ENCODE measurements around the gene AFG3L2. TPM values are rescaled to one million over a fixed set of nuclear protein-coding genes. Genes with fewer than 3 reads are reported as not detected.

AFG3L2 gene
- total RNA-seq, 1 experiment from 2014 or later, result 132 TPM

DNA sequence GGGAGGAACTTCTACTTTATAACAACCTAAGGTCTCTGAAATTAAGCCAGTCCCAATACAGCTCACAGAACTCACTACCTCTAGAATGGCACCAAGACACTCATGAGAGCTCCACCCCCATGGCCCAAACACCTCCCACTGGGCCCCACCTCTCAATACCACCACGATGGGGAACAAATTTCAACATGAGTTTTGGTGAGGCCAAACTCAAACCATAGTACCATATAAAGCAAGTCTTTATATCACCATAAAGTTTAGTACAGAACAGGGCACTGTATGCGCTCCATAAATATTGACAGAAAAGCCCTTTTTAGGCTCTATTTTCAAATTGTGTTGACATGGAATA lies 3.3 kb downstream of the AFG3L2 start:
- in situ Hi-C loops (cut with HindIII; ENCODE audit: low pct_unique_long_range_greater_than_20kb, low sequenced_read_pairs), result no loop called here
- no peak for DNase-seq (ENCODE audit: low read depth, low spot score)

GRCh38 chr18:12373116-12373770 lies 3.8 kb downstream of the AFG3L2 start:
- peak; percentile 61 for DNase-seq (ENCODE audit: low read depth, low spot score)
- in situ Hi-C loops (cut with HindIII; ENCODE audit: low pct_unique_long_range_greater_than_20kb, low sequenced_read_pairs), result no loop called here

GRCh38 chr18:12372406-12372805 lies 4.6 kb downstream of the AFG3L2 start:
- peak; percentile 69 for DNase-seq (ENCODE audit: low read depth, low spot score)
- in situ Hi-C loops (cut with HindIII; ENCODE audit: low pct_unique_long_range_greater_than_20kb, low sequenced_read_pairs), result no loop called here

DNA sequence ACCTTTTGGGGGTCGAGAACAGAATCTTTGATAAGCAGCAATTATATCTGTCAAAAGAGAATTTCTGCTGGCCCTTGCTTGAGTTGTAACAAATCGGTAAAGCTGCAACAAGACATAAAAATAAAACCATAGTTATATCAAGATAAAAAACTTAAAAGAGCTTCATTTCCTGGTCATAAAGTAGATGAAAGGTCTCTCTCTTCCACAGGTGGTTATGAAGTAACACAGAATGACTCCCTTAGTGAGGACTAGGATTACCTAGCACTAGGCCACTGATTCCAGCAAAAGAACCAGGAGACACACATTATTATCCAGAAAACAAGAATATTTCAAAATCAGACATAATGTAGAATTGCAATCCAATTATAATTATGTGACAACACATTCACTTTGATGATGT lies 5.4 kb downstream of the AFG3L2 start:
- no peak for DNase-seq (ENCODE audit: low read depth, low spot score)
- in situ Hi-C loops (cut with HindIII; ENCODE audit: low pct_unique_long_range_greater_than_20kb, low sequenced_read_pairs), result no loop called here

- in situ Hi-C loops (cut with HindIII; ENCODE audit: low pct_unique_long_range_greater_than_20kb, low sequenced_read_pairs), result no loop called here
- DNase-seq (ENCODE audit: low read depth, low spot score), result no peak
Measured at GRCh38 chr18:12369211-12369610, 7.8 kb downstream of the AFG3L2 start.

DNA sequence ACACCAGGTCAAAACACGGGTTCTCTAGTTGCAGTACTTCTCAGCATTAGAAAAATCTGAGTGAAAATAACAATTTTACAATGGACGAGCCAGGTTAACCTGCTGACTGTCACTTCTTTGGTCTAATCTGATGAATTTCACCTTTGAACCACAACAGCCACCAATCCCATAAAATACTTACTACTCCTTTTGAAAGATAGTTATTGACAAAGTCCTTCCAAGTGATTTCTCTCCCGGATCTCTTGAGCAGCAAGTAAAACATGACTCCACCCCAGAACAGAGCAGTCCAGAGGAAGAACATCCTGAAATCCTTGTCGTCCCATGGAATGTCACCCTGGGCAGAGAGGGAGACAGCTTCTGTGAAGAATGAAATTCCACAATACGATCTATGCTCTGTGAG lies 10.2 kb downstream of the AFG3L2 start:
- in situ Hi-C loops (cut with HindIII; ENCODE audit: low pct_unique_long_range_greater_than_20kb, low sequenced_read_pairs), result no loop called here
- DNase-seq (ENCODE audit: low read depth, low spot score), result no peak

GRCh38 chr18:12366379-12366778 lies 10.6 kb downstream of the AFG3L2 start:
- DNase-seq (ENCODE audit: low read depth, low spot score), result no peak
- in situ Hi-C loops (cut with HindIII; ENCODE audit: low pct_unique_long_range_greater_than_20kb, low sequenced_read_pairs), result no loop called here

DNA sequence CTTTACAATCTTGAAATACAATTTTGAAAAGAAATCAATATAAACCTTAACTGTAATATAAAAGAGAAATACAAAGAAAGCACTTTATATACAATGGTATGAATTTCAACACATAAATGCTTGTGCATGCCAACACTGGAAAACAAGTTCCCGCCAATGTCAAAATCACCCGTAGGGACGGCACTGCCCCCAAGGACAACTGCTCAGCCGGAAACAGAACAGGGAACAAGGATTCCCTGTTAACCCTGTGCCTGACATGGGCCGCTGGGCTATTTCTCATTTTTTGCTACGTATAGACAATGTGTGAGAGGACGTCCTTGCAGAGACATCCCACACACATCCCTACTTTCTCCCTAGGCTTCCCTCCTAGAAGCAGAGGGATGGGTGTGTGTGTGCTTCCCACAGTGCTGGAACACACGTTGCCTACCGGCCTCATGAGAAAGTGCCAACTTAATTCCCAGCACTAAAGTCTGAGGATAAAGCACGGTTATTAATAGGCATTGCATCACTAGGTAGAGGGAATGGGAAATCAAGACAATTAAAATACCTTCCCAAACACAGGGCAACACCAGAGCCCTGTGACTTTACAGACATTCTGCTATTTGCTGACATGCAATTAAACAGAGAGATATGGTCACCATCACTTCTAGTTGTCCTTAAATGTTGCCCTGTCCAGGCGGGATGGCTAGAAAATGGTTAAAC lies 14.4 kb downstream of the AFG3L2 start:
- in situ Hi-C loops (cut with HindIII; ENCODE audit: low pct_unique_long_range_greater_than_20kb, low sequenced_read_pairs), result no loop called here
- DNase-seq (ENCODE audit: low read depth, low spot score), result no peak

DNA sequence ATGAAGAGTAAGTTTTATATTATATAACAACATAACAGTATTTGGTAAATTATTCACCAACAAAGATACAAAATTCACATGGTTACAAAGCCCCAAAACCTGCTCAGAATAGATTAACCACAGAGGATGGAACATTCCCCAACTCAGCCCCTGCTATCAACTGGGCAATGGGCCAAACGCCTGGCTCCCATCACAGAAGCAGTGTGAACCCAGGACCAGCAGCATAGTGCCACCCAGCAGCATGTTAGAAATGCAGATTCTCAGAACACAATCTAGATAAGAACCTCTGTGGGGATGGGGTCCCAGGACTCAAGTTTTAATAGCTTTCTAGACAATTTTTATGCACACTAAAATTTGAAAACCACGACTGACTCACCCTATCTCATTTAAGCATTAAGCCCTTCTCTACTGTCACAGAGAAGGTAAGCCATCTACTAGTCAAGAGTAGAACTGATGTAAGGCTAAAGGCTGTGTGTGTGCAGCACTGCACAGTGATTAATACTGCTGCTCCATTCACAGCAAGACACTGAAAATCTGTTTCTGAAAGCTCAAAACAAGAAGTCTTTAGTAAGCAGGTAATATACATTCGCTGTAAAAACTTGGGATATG lies 15.2 kb downstream of the AFG3L2 start:
- DNase-seq (ENCODE audit: low read depth, low spot score), result no peak
- in situ Hi-C loops (cut with HindIII; ENCODE audit: low pct_unique_long_range_greater_than_20kb, low sequenced_read_pairs), result no loop called here

DNA sequence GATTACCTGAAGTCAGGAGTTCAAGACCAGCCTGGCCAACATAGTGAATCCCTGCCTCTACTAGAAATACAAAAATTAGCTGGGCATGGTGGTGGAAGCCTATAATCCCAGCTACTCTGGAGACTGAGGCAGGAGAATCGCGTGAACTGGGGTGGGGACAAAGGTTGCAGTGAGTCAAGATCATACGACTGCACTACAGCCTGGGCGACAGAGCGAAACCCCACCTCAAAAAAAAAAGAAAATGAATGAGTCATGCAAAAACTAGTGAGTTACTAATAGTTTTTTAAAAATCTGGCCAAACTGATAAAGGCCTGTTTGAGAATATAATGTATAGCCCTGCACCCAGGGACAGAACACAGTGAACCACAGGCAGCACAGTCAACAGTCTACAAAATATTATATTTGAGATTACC lies 17.5 kb downstream of the AFG3L2 start:
- DNase-seq (ENCODE audit: low read depth, low spot score), result no peak
- in situ Hi-C loops (cut with HindIII; ENCODE audit: low pct_unique_long_range_greater_than_20kb, low sequenced_read_pairs), result no loop called here

DNA sequence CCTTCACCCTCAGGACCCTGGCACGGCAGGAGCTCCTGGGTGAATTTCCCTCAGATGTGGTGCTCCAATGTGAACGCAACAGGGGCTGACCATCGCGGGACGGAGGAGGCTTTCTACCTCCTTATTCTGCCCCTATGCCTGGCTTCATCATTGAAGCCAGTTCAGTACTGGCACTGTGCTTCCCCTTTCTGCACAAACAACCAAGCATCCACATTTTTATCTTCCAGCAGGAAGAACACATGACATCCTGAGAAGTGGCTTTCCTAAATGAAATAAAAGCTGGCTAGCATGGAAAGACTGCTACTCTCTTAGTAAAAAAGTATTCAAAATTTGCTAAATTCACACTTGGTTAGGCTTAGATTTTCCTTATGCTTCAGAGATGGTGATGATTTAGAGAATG lies 24.8 kb downstream of the AFG3L2 start:
- in situ Hi-C loops (cut with HindIII; ENCODE audit: low pct_unique_long_range_greater_than_20kb, low sequenced_read_pairs), result no loop called here
- no peak for DNase-seq (ENCODE audit: low read depth, low spot score)

- no peak for DNase-seq (ENCODE audit: low read depth, low spot score)
- in situ Hi-C loops (cut with HindIII; ENCODE audit: low pct_unique_long_range_greater_than_20kb, low sequenced_read_pairs), result no loop called here
Measured at GRCh38 chr18:12347895-12348294, 29.1 kb downstream of the AFG3L2 start.

DNA sequence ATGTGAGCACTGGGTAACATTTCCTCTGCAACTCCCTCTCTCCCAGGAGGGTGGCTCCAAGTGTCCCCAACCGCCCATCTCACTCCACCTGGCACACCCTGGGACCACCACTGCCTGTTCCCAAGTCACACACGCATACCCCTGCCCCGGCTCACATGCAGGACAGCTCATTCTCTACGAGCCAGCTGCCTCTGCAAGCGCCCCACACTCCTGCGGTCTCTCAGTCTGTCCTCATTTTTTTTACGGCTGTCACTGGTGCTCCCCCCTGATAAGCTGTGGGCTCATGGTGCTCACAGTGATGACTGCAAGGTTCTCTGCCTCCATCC lies 30.8 kb downstream of the AFG3L2 start:
- DNase-seq (ENCODE audit: low read depth, low spot score), result no peak
- in situ Hi-C loops (cut with HindIII; ENCODE audit: low pct_unique_long_range_greater_than_20kb, low sequenced_read_pairs), result no loop called here

DNA sequence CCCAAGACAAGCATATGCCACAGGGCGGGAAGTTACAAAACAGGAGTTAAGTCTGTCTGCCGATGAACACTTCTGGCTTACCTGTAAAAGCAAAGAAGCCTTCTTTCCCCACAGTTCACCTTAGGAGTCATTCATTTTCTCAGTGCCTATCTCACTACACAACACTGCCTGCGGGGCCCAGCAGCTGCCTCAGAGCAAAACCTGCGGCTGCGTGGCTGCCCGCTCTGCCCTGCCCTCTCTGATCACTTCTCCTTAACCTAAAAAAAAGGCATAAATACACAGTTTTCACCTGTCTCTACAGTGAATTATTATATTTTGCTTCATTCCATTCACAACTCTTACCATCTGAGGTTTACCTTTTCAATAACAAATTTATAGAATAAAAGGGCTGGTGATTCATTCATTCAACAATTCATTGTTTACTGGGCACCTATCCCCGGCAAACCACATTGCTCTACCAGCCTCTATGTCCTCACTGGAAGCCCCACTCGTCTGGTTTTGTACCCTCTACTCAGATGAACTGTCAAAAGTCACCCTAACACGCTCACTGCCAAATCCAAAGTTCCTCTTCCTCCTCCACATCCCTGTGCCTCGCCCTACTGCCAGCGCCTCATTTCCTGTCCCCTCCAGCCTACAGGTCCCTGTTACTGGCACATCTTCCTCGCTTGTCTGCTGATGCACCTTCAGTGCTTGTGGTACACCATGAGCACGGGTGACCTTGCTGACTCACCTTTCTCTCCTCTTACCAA lies 31.4 kb downstream of the AFG3L2 start:
- in situ Hi-C loops (cut with HindIII; ENCODE audit: low pct_unique_long_range_greater_than_20kb, low sequenced_read_pairs), result no loop called here
- no peak for DNase-seq (ENCODE audit: low read depth, low spot score)

DNA sequence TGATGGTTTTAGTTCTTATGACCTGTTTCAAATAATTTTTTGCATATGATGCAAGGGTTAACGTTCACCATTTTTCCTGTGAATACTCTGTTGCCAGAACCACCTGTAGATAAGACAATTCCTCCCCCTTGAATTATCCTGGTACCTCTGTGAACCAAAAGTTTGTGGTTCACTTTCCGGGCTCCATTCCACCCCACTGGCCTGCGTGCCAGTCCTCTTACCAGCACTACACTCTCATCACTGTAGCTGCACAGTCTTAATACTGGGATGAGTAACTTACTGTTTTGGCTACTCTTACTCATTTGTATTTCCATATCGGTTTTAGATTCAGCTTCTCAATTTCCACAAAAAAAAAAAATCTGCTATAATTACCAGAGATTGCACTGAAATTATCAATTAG lies 34.4 kb downstream of the AFG3L2 start:
- in situ Hi-C loops (cut with HindIII; ENCODE audit: low pct_unique_long_range_greater_than_20kb, low sequenced_read_pairs), result no loop called here

GRCh38 chr18:12340945-12341660 lies 35.9 kb downstream of the AFG3L2 start:
- in situ Hi-C loops (cut with HindIII; ENCODE audit: low pct_unique_long_range_greater_than_20kb, low sequenced_read_pairs), result no loop called here
- DNase-seq (ENCODE audit: low read depth, low spot score), result no peak

More for the DNA sequence above, 34.4 kb downstream of the AFG3L2 start:
- DNase-seq (ENCODE audit: low read depth, low spot score), result no peak

GRCh38 chr18:12338382-12338781 lies 38.6 kb downstream of the AFG3L2 start:
- in situ Hi-C loops (cut with HindIII; ENCODE audit: low pct_unique_long_range_greater_than_20kb, low sequenced_read_pairs), result no loop called here
- DNase-seq (ENCODE audit: low read depth, low spot score), result no peak

GRCh38 chr18:12336887-12337286 lies 40.1 kb downstream of the AFG3L2 start:
- DNase-seq (ENCODE audit: low read depth, low spot score), result no peak
- in situ Hi-C loops (cut with HindIII; ENCODE audit: low pct_unique_long_range_greater_than_20kb, low sequenced_read_pairs), result no loop called here
